Activated effector memory CD4-positive, alpha-beta T cell treated with Interleukin-2 at 50 U/mL for 16 hours (primary cell): Measurements from ENCODE around the gene CR1.
"Not testable (repeated sequence)": the region's sequence is repeated elsewhere in the genome, so short reads cannot be mapped to it uniquely, and the experiment has no call there.

Experiments
- DNase-seq: peaks from one replicate; pipeline ENCODE4 v3.0.0-alpha.2; 2020

The CR1 gene

GRCh38 chr1:207510444-207510843 is 14.5 kb downstream of the CR1 start:
- no peak for DNase-seq

- no peak for DNase-seq
These were observed 18.9 kb downstream of the CR1 start for GRCh38 chr1:207514890-207515289.

- no peak for DNase-seq
These were observed 20.8 kb downstream of the CR1 start for GRCh38 chr1:207516729-207517128.

- no peak for DNase-seq
These were observed 22.8 kb downstream of the CR1 start for GRCh38 chr1:207518608-207519236.

- no peak for DNase-seq
These were observed 23.8 kb downstream of the CR1 start for GRCh38 chr1:207519505-207520399.

GRCh38 chr1:207520400-207521345 is 24.7 kb downstream of the CR1 start:
- DNase-seq = not testable (repeated sequence)

GRCh38 chr1:207525239-207525638 is 29.3 kb downstream of the CR1 start:
- DNase-seq = not testable (repeated sequence)

- DNase-seq = not testable (repeated sequence)
These were observed 32.4 kb downstream of the CR1 start for GRCh38 chr1:207528401-207528800.

GRCh38 chr1:207536263-207536662 is 40.3 kb downstream of the CR1 start:
- DNase-seq = not testable (repeated sequence)

- not testable (repeated sequence) for DNase-seq
These were observed 50.9 kb downstream of the CR1 start for GRCh38 chr1:207546677-207547357.

GRCh38 chr1:207554823-207555222 is 58.9 kb downstream of the CR1 start:
- not testable (repeated sequence) for DNase-seq

- no peak for DNase-seq
These were observed 69.8 kb downstream of the CR1 start for GRCh38 chr1:207565546-207566468.

GRCh38 chr1:207571926-207572325 is 76.0 kb downstream of the CR1 start:
- DNase-seq = not testable (repeated sequence)

GRCh38 chr1:207573074-207573473 is 77.1 kb downstream of the CR1 start:
- DNase-seq = not testable (repeated sequence)

- not testable (repeated sequence) for DNase-seq
These were observed 79.4 kb downstream of the CR1 start for GRCh38 chr1:207575381-207575780.

GRCh38 chr1:207578796-207579435 is 83.0 kb downstream of the CR1 start:
- no peak for DNase-seq

- no peak for DNase-seq
These were observed 83.5 kb downstream of the CR1 start for GRCh38 chr1:207579436-207579799.

- DNase-seq = no peak
These were observed 85.7 kb downstream of the CR1 start for GRCh38 chr1:207581496-207582153.

GRCh38 chr1:207589506-207589905 is 93.5 kb downstream of the CR1 start:
- DNase-seq = not testable (repeated sequence)

GRCh38 chr1:207591205-207591604 is 95.2 kb downstream of the CR1 start:
- not testable (repeated sequence) for DNase-seq
